Mesodermal cell (in vitro differentiated cells): ENCODE data around the gene MINDY4.
"Not testable (repeated sequence)": the region's sequence is repeated elsewhere in the genome, so short reads cannot be mapped to it uniquely, and the experiment has no call there.

ENCODE experiments used
- H3K27ac ChIP-seq: 2 replicates; pipeline ENCODE4 v1.7.0; 2013; ENCODE audit warnings: mild to moderate bottlenecking, low read depth, low read length, moderate library complexity; ENCODE audit not compliant: severe bottlenecking
- H3K36me3 ChIP-seq: 2 replicates; pipeline ENCODE4 v1.7.1; 2013; ENCODE audit warnings: mild to moderate bottlenecking, low read length, moderate library complexity; ENCODE audit not compliant: control insufficient read depth, insufficient read depth
- H3K4me1 ChIP-seq: one replicate; pipeline ENCODE4 v1.7.1; 2013; ENCODE audit warnings: mild to moderate bottlenecking, low read length; ENCODE audit not compliant: insufficient read depth, control insufficient read depth, poor library complexity, severe bottlenecking
- H3K4me3 ChIP-seq: 2 replicates; pipeline ENCODE4 v1.7.0; 2013; ENCODE audit warnings: low read length, control low read depth, mild to moderate bottlenecking; ENCODE audit not compliant: insufficient read depth, poor library complexity, severe bottlenecking; ENCODE audit errors: extremely low read depth
- H3K9me3 ChIP-seq: 2 replicates; pipeline ENCODE4 v1.7.1; 2013; ENCODE audit warnings: mild to moderate bottlenecking, low read length, moderate library complexity; ENCODE audit not compliant: control insufficient read depth
- WGBS, 2 experiments: methylation state at CpG; one replicate each; pipeline ENCODE4 v1.1.5; 2013; ENCODE audit warnings: missing lambda C conversion rate in 2 of 2; ENCODE audit not compliant: insufficient coverage in 2 of 2; 5-methylcytosine and 5-hydroxymethylcytosine counted together

Gene MINDY4

GRCh38 chr7:30805081-30805691 is 34.0 kb downstream of the MINDY4 start:
- 95 to 97% methylated on average over 8 to 9 of the region's 9 CpGs for WGBS, 2 experiments
- Histone ChIP-seq H3K9me3 (no peaks in the 10 kb centered on the region), H3K4me1 (peaks cover 21% of the 10 kb centered on the region), H3K36me3 (peaks cover 2% of the 10 kb centered on the region), H3K27ac (no peak overlapping the region), H3K4me3 (no peak overlapping the region)

GRCh38 chr7:30805931-30806330 is 34.7 kb downstream of the MINDY4 start:
- Histone ChIP-seq H3K4me1 (peaks cover 18% of the 10 kb centered on the region), H3K36me3 (no peaks in the 10 kb centered on the region), H3K4me3 (no peak overlapping the region), H3K9me3 (no peaks in the 10 kb centered on the region), H3K27ac (no peak overlapping the region)
- 91% methylated on average over 4 to 6 of the region's 6 CpGs for WGBS, 2 experiments

GRCh38 chr7:30807477-30807876 is 36.3 kb downstream of the MINDY4 start:
- WGBS, 2 experiments, result 99% methylated on average over 7 of the region's 8 CpGs; no CpG with 5 or more reads in 1 of the 2 experiments
- not testable (repeated sequence) for H3K4me3 ChIP-seq, H3K27ac ChIP-seq, H3K36me3 ChIP-seq, H3K9me3 ChIP-seq
- peaks cover 18% of the 10 kb centered on the region for H3K4me1 ChIP-seq

GRCh38 chr7:30807941-30808340 is 36.7 kb downstream of the MINDY4 start:
- not testable (repeated sequence) for H3K36me3 ChIP-seq, H3K27ac ChIP-seq, H3K9me3 ChIP-seq, H3K4me3 ChIP-seq
- 91 to 93% methylated on average over 12 to 13 of the region's 13 CpGs for WGBS, 2 experiments
- peaks cover 18% of the 10 kb centered on the region for H3K4me1 ChIP-seq

GRCh38 chr7:30810986-30811385 is 39.8 kb downstream of the MINDY4 start:
- 100% methylated on average over 1 of the region's 5 CpGs; no CpG with 5 or more reads in 1 of the 2 experiments for WGBS, 2 experiments
- Histone ChIP-seq H3K36me3 (no peaks in the 10 kb centered on the region), H3K27ac (no peak overlapping the region), H3K4me1 (no peaks in the 10 kb centered on the region), H3K9me3 (no peaks in the 10 kb centered on the region), H3K4me3 (no peak overlapping the region)

GRCh38 chr7:30812676-30813075 is 41.5 kb downstream of the MINDY4 start:
- no peak overlapping the region for H3K27ac ChIP-seq
- no peaks in the 10 kb centered on the region for H3K36me3 ChIP-seq
- no peak overlapping the region for H3K4me3 ChIP-seq
- H3K9me3 ChIP-seq, result no peaks in the 10 kb centered on the region
- WGBS, 2 experiments, result 91 to 97% methylated on average over 6 of the region's 6 CpGs
- H3K4me1 ChIP-seq, result no peaks in the 10 kb centered on the region

- H3K4me3 ChIP-seq, result no peak overlapping the region
- WGBS, 2 experiments, result 100% methylated on average over 2 to 3 of the region's 4 CpGs
- H3K4me1 ChIP-seq, result no peaks in the 10 kb centered on the region
- H3K27ac ChIP-seq, result no peak overlapping the region
- no peaks in the 10 kb centered on the region for H3K36me3 ChIP-seq
- H3K9me3 ChIP-seq, result no peaks in the 10 kb centered on the region
Measured at GRCh38 chr7:30813466-30813865, 42.2 kb downstream of the MINDY4 start.

- 83 to 100% methylated on average over 2 of the region's 4 CpGs for WGBS, 2 experiments
- Histone ChIP-seq H3K9me3 (no peaks in the 10 kb centered on the region), H3K4me3 (no peak overlapping the region), H3K27ac (no peak overlapping the region), H3K36me3 (no peaks in the 10 kb centered on the region), H3K4me1 (no peaks in the 10 kb centered on the region)
Measured at GRCh38 chr7:30814700-30815387, 43.6 kb downstream of the MINDY4 start.

GRCh38 chr7:30815388-30815854 is 44.2 kb downstream of the MINDY4 start:
- Histone ChIP-seq H3K9me3 (no peaks in the 10 kb centered on the region), H3K4me3 (no peak overlapping the region), H3K27ac (no peak overlapping the region), H3K4me1 (no peaks in the 10 kb centered on the region), H3K36me3 (no peaks in the 10 kb centered on the region)
- WGBS, 2 experiments, result 86 to 90% methylated on average over 2 to 3 of the region's 3 CpGs

- Histone ChIP-seq H3K9me3 (no peaks in the 10 kb centered on the region), H3K4me3 (no peak overlapping the region), H3K27ac (no peak overlapping the region), H3K36me3 (no peaks in the 10 kb centered on the region), H3K4me1 (no peaks in the 10 kb centered on the region)
- 91 to 94% methylated on average over 8 to 11 of the region's 12 CpGs for WGBS, 2 experiments
Measured at GRCh38 chr7:30815951-30816644, 44.9 kb downstream of the MINDY4 start.
